Activated T-cell treated with anti-CD3 and anti-CD28 coated beads, Interleukin-2, amount 50 U/mL, for 72 hours (primary cell): ENCODE results near the gene NCOA1. TPM values are rescaled to one million over a fixed set of nuclear protein-coding genes. Genes with fewer than 3 reads are reported as not detected.

Experiments used
- ATAC-seq, 2 donors: fragments of 150-1000 bp; cut with Tn5 transposase; replicated peaks in 1 of 2; 2 replicates each; pipeline ENCODE4 v1.10.0; 2021; ENCODE audit warnings: moderate library complexity in 2 of 2, mild to moderate bottlenecking in 1 of 2
- DNase-seq, 2 donors: peaks; one replicate each; pipeline ENCODE4 v3.0.0; 2021 to 2022; ENCODE audit warnings: mixed read lengths in 1 of 2
- H3K27ac Mint-ChIP-seq: one replicate; pipeline ENCODE4 v1.8.0; 2022; ENCODE audit warnings: mild to moderate bottlenecking, moderate library complexity, mixed read lengths
- H3K27me3 Mint-ChIP-seq: one replicate; pipeline ENCODE4 v1.8.0; 2022; ENCODE audit warnings: low read depth, mixed read lengths
- H3K36me3 Mint-ChIP-seq, 2 donors: one replicate each; pipeline ENCODE4 v1.8.0; 2022; ENCODE audit warnings: mixed read lengths in 2 of 2, mild to moderate bottlenecking in 1 of 2; ENCODE audit not compliant: insufficient read depth in 2 of 2
- H3K4me1 Mint-ChIP-seq: one replicate; pipeline ENCODE4 v1.8.0; 2022; ENCODE audit warnings: low read depth, mixed read lengths
- H3K4me3 Mint-ChIP-seq, 2 donors: one replicate each; pipeline ENCODE4 v1.8.0; 2022; ENCODE audit warnings: mild to moderate bottlenecking in 2 of 2, mixed read lengths in 2 of 2, moderate library complexity in 2 of 2
- H3K9me3 Mint-ChIP-seq, 2 donors: one replicate each; pipeline ENCODE4 v1.8.0; 2022; ENCODE audit warnings: mixed read lengths in 2 of 2
- total RNA-seq, 2 donors: library from RNA; stranded (reverse); gene quantifications; one replicate each; pipeline ENCODE4 v1.2.3, GENCODE V29; 2022

The NCOA1 gene
- 10 to 100 TPM; 29.8 to 32.7 TPM for total RNA-seq

- ATAC-seq, result peak; percentile 86
- Mint-ChIP-seq H3K4me1 (peaks cover 57% of the 10 kb centered on the region), H3K27me3 (no peaks in the 10 kb centered on the region), H3K36me3 (no peaks in the 10 kb centered on the region), H3K27ac (peak within 1 kb of the TSS; percentile 99), H3K4me3 (peak within 1 kb of the TSS; percentile 91), H3K9me3 (no peaks in the 10 kb centered on the region)
- DNase-seq, result peak; percentile 91 to 93
Measured at GRCh38 chr2:24490690-24491541, at the start of gene NCOA1. TSS of gene NCOA1 (plus strand) at chr2:24491254. CDS start at chr2:24658678, 167,424 bp downstream.

GRCh38 chr2:24448797-24449196 is 42.3 kb upstream of the NCOA1 start:
- ATAC-seq, result no peak
- Mint-ChIP-seq H3K4me3 (no peak overlapping the region), H3K4me1 (no peaks in the 10 kb centered on the region), H3K27ac (no peak overlapping the region), H3K9me3 (peaks cover 6 to 11% of the 10 kb centered on the region in 2 donors), H3K27me3 (peaks cover 5% of the 10 kb centered on the region), H3K36me3 (peaks cover 8 to 9% of the 10 kb centered on the region in 2 donors)
- DNase-seq, result no peak

GRCh38 chr2:24449344-24449743 is 41.7 kb upstream of the NCOA1 start:
- peaks cover 6 to 11% of the 10 kb centered on the region in 2 donors for H3K9me3 Mint-ChIP-seq
- ATAC-seq, result no peak
- no peaks in the 10 kb centered on the region for H3K4me1 Mint-ChIP-seq
- H3K27me3 Mint-ChIP-seq, result peaks cover 5% of the 10 kb centered on the region
- no peak overlapping the region for H3K27ac Mint-ChIP-seq
- H3K36me3 Mint-ChIP-seq, result peaks cover 8 to 9% of the 10 kb centered on the region in 2 donors
- no peak overlapping the region for H3K4me3 Mint-ChIP-seq
- DNase-seq, result no peak

GRCh38 chr2:24451805-24452501 is 39.1 kb upstream of the NCOA1 start:
- Mint-ChIP-seq H3K4me3 (no peak overlapping the region), H3K9me3 (peaks cover 6 to 11% of the 10 kb centered on the region in 2 donors), H3K36me3 (peaks cover 8 to 9% of the 10 kb centered on the region in 2 donors), H3K4me1 (peaks cover 7% of the 10 kb centered on the region), H3K27ac (no peak overlapping the region), H3K27me3 (peaks cover 5% of the 10 kb centered on the region)
- DNase-seq (no peak), ATAC-seq (no peak)

- no peak overlapping the region for H3K4me3 Mint-ChIP-seq
- peaks cover 6 to 11% of the 10 kb centered on the region in 2 donors for H3K9me3 Mint-ChIP-seq
- H3K27ac Mint-ChIP-seq, result peak overlapping the region; percentile 46
- DNase-seq (no peak), ATAC-seq (no peak)
- peaks cover 4% of the 10 kb centered on the region for H3K27me3 Mint-ChIP-seq
- H3K4me1 Mint-ChIP-seq, result peaks cover 11% of the 10 kb centered on the region
- H3K36me3 Mint-ChIP-seq, result peaks cover 8 to 9% of the 10 kb centered on the region in 2 donors
Measured at GRCh38 chr2:24452502-24452885, 38.6 kb upstream of the NCOA1 start.

GRCh38 chr2:24453379-24454073 is 37.5 kb upstream of the NCOA1 start:
- Mint-ChIP-seq H3K27ac (peak overlapping the region; percentile 59), H3K27me3 (no peaks in the 10 kb centered on the region), H3K36me3 (peaks cover 5 to 7% of the 10 kb centered on the region in 2 donors), H3K9me3 (peaks cover 6 to 7% of the 10 kb centered on the region in 2 donors), H3K4me1 (peaks cover 11% of the 10 kb centered on the region), H3K4me3 (no peak overlapping the region)
- DNase-seq (no peak), ATAC-seq (peak in 1 of 2 donors; percentile 53)

- no peak for ATAC-seq
- peaks cover 11% of the 10 kb centered on the region for H3K4me1 Mint-ChIP-seq
- H3K36me3 Mint-ChIP-seq, result peaks cover 5% of the 10 kb centered on the region in 2 donors
- no peak overlapping the region for H3K27ac Mint-ChIP-seq
- H3K27me3 Mint-ChIP-seq, result no peaks in the 10 kb centered on the region
- DNase-seq, result no peak
- peaks cover 5 to 6% of the 10 kb centered on the region in 2 donors for H3K9me3 Mint-ChIP-seq
- H3K4me3 Mint-ChIP-seq, result no peak overlapping the region
Measured at GRCh38 chr2:24454294-24454693, 36.8 kb upstream of the NCOA1 start.

GRCh38 chr2:24456599-24457556 is 34.2 kb upstream of the NCOA1 start:
- H3K4me1 Mint-ChIP-seq, result peaks cover 11% of the 10 kb centered on the region
- H3K27me3 Mint-ChIP-seq, result no peaks in the 10 kb centered on the region
- no peaks in the 10 kb centered on the region for H3K36me3 Mint-ChIP-seq
- DNase-seq (peak; percentile 15 to 33), ATAC-seq (peak; percentile 82 to 94)
- no peaks in the 10 kb centered on the region for H3K9me3 Mint-ChIP-seq
- peak overlapping the region in 1 of 2 donors; percentile 8 for H3K4me3 Mint-ChIP-seq
- H3K27ac Mint-ChIP-seq, result no peak overlapping the region

GRCh38 chr2:24457696-24458386 is 33.2 kb upstream of the NCOA1 start:
- H3K27me3 Mint-ChIP-seq, result no peaks in the 10 kb centered on the region

GRCh38 chr2:24459224-24460161 is 31.6 kb upstream of the NCOA1 start:
- H3K27ac Mint-ChIP-seq, result no peak overlapping the region
- ATAC-seq, result no peak
- peaks cover 11% of the 10 kb centered on the region for H3K4me1 Mint-ChIP-seq
- no peaks in the 10 kb centered on the region for H3K36me3 Mint-ChIP-seq
- H3K27me3 Mint-ChIP-seq, result no peaks in the 10 kb centered on the region
- no peak overlapping the region for H3K4me3 Mint-ChIP-seq
- H3K9me3 Mint-ChIP-seq, result no peaks in the 10 kb centered on the region
- no peak for DNase-seq

More at GRCh38 chr2:24457696-24458386, 33.2 kb upstream of the NCOA1 start:
- no peaks in the 10 kb centered on the region for H3K36me3 Mint-ChIP-seq
- H3K4me1 Mint-ChIP-seq, result peaks cover 11% of the 10 kb centered on the region
- H3K9me3 Mint-ChIP-seq, result no peaks in the 10 kb centered on the region
- H3K4me3 Mint-ChIP-seq, result no peak overlapping the region
- DNase-seq (no peak), ATAC-seq (no peak)
- H3K27ac Mint-ChIP-seq, result no peak overlapping the region

GRCh38 chr2:24461685-24462084 is 29.4 kb upstream of the NCOA1 start:
- DNase-seq, result no peak
- Mint-ChIP-seq H3K36me3 (no peaks in the 10 kb centered on the region), H3K9me3 (no peaks in the 10 kb centered on the region), H3K4me3 (no peak overlapping the region), H3K27me3 (no peaks in the 10 kb centered on the region), H3K27ac (no peak overlapping the region), H3K4me1 (peaks cover 7% of the 10 kb centered on the region)
- peak in 1 of 2 donors; percentile 44 for ATAC-seq
